NCI-H446 (cell line): ENCODE data around the gene FNDC3B.

Source experiments
- DNase-seq, 2 experiments: peaks; one replicate each; lab custom pipeline; 2025; lab: John Stamatoyannopoulos, UW

Gene FNDC3B

DNA sequence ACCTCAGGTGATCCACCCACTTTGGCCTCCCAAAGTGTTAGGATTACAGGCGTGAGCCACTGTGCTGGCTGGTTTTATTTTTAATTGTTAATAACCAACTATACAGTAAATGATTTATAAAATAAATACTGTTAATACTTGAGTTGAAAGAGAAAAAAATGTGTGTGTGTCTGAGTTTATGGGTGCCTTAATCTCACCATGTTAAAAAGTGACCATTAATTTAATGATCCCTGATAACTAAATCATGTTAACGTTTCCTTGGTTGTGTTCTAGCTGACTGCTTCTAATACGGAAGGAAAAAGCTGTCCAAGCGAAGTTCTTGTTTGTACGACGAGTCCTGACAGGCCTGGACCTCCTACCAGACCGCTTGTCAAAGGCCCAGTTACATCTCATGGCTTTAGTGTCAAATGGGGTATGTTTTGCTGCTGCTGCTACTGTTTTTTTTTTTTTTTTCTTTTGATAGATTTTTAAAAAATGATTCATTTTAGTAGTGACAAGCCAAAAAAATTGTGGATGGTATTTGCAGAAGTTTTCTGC is 295.4 kb downstream of the FNDC3B start:
- peak in 1 of 2 experiments; percentile 42 for DNase-seq

DNA sequence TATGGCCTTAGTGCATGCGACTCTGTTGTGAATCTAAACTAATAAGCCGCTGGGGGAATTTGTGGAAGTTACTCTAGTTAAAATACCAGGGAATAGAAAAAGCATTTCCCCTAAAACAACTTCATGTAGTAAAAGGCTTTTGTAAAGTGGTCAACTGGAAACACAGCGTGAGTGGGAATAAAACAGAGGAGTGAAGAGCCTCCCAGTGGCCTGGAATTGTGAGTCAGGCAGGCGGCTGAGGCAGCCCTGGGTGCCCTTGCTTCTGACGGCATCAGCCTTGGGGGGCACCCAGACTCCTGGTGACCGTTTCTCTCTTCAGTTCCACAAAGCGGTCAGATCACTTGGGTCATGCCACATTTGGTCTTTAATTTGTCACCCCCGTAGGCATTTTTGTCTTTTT is 300.5 kb downstream of the FNDC3B start:
- no peak for DNase-seq

DNA sequence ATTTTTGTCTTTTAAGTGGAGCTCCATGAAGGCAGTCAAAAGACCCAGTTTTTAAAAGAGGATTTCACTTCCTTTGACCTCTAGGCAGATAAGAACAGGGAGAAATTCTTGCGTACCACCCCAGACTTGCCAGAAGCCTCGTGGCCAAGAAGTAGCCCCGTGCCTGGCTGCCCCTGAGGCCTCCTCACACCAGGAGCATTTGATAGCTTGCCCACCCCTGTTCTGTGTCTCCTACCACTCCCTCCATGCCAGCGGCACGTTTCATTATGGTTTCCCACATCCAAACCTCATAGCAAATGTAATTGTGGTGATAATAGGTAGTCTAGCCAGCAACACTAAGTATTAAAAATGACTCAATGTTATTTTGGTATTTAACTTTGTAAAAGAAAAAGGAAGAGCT is 301.2 kb downstream of the FNDC3B start:
- no peak for DNase-seq

DNA sequence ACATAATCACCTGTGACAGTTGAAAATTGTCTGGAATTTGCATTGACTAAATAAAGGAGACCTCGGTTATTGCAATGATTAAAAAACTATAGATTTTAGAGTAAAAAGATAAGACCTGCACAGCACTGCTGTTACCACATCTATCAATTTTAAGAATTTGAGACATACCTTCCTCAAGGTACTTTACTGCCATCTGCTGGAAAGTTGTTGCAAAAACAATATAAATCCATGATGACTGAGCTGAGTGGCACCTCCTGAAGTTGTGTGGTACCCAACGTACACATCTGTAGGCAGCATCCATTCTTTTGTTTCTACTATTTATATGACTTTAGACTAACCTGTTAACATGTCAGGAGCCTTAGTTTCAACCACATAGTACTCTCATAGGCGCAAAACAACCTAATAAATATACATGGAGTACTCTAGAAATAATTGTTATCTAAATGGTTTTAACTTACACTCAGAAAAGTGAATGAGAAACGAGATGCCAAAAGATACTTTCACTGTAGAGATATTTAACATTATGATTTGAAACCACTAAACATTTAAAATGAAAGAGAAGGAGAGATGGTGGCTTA is 302.2 kb downstream of the FNDC3B start:
- peak; percentile 46 to 78 for DNase-seq

DNA sequence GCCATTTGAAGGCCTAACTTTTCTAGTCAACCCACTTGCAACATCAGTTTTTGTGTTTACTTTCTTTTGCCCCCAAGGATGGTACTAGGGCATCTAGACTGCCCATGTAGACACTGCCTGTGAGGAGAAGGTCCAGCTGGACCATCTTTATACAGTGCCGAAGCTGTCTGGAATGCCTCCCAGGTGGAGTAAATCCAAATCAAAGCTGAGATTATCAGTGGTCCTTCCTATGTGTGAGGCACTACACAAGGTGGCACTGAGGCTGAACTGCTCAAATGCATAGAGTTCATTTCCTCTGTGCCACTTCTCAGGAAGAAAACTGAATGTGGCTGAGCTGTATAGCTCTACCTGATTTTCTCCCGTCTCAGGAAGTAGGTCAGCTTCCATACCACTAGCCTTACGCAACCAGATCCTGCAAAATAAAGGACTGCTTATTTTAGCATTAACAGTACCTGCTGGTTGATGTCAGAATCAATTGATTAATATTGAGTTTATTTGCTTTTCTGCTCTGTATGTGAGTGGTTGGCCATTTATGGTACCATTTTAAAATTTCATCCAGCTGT is 302.8 kb downstream of the FNDC3B start:
- DNase-seq, result no peak

DNA sequence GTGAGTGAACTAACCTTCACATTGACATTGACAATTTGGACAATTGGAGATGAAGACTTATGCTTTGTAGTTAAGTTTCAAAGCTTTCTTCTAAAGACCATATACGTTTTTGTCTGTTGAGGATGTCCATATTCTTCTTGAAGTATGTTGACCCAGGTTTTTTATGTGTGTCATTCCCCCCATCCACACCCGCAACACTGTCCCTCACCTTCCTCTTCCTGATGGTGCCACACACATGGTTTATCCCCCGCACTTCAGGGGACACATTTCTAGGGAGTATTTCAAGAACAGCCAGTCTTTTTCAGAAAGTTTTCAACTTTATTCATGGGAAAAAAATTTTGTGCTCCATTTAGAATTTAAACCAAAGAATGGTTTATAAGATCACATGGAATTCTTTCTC is 303.7 kb downstream of the FNDC3B start:
- no peak for DNase-seq

DNA sequence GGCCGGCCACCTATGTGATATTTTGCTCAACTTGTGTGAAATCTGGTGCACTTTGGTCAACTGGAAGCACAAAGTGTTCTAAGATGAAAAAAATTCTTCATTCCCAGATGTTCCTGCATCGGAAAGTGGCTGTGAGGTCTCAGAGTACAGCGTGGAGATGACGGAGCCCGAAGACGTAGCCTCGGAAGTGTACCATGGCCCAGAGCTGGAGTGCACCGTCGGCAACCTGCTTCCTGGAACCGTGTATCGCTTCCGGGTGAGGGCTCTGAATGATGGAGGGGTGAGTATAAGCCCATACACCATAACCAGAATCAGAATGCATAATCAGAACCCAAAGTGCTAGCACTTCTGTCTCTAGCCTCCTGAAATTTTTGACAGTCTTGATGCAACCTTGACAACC is 304.6 kb downstream of the FNDC3B start:
- no peak for DNase-seq

DNA sequence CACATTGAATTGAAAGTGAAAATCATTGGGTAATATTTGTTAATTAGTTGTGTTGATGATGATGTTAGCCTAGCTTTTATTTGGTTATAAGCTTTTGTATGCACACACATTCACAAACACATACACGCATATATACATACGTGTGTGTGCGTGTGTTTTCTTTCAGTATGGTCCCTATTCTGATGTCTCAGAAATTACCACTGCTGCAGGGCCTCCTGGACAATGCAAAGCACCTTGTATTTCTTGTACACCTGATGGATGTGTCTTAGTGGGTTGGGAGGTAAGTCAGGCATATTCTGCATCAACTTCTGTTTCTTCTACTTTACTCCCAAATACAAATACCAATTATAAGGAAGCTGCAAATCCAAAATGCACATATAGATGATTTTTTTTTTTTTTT is 306.8 kb downstream of the FNDC3B start:
- no peak for DNase-seq

DNA sequence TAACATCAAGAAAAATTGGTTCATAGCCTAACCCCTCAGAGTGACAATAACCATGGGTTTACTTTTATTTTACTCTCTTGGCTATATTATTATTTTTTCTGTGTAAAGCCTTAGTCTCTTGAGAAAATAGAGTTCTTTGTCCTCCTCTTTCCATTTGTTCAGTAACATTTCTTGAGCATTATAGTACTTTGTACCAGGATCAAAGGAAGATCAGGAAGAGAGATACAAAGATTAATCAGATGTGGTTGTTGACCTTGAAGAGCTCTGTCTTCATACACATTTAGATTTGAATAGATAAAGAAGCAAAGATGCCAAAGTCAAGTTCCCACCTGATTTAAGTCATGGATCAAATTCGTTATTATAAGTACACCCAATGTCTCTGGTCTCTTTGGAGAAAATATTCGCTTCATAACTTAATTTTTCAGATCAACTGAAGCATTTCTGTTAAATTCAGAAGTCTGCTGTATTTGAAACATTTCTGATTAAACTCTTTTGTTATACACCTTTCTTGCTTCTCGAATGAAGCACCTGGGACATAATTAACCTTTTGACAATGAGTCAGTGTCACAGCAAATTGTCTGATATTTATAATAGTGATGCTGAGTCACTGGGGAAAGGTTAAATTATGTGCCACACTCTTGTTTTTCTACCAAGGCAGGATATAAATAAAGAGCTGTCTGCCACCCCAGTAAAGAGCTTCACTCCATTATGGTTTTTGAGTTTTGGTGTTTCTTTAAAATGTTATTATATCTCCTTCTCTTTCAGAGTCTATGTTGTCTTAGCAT is 308.7 kb downstream of the FNDC3B start:
- no peak for DNase-seq

DNA sequence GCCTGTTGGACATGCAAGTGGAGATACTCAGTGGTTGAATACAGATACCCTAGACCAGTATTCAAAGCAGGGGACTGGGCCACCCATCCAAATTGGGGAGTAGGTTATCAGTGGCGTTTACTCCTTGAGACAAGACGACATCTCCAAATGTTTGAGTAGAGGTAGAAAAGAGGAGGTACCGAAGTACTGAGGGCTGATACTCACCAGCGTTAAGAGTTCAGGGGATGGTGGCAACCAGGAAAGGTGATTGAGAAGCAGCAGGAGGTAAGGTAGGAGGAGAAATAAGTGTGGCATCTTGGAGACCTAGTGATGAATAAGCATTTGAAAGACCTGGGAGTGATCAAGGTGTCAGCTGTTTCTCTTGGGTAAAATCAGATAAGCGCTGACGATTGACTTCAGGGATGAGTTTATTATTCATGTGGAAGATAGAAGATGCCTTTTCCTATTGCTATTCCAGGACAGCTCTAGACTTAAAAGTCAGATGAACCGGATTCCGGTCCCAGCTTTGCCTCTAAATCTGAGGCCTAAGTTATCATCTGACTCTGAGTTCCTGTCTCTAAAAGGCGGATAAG is 312.6 kb downstream of the FNDC3B start:
- DNase-seq, result no peak

DNA sequence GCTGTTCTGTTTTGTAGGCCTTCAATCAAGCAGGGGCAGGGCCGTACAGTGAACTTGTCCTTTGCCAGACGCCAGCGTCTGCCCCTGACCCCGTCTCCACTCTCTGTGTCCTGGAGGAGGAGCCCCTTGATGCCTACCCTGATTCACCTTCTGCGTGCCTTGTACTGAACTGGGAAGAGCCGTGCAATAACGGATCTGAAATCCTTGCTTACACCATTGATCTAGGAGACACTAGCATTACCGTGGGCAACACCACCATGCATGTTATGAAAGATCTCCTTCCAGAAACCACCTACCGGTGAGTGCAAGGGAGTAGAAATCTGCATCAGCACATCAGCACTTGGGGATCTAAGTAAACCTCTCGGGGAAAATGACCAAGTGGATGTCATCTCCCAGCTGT is 313.4 kb downstream of the FNDC3B start:
- DNase-seq, result no peak

DNA sequence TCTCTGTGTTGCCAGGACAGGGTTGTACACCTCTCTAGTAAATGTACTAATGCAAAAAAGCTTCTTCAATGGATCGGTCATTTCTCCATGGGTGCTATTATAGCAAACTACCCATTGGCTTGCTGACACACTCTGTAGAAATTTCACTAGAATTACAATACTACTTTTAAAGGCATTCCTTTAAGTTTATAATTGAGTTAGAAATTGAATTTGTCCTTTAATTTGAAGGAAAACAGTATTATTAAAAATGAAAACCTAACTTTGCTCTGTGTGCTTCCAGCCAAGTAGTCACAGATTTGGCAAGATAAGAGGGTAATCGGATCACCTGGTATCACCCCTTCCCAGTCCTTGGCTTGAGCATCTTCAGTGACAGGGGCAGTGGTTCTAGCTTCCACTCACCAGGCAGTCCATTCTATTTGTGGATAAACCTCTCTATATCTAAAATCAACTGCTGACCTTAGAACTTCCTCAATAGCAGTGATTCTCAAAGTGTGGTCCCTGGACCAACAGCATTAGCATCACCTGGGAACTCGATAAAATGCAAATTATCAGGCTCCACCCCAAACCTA is 315.6 kb downstream of the FNDC3B start:
- no peak for DNase-seq

DNA sequence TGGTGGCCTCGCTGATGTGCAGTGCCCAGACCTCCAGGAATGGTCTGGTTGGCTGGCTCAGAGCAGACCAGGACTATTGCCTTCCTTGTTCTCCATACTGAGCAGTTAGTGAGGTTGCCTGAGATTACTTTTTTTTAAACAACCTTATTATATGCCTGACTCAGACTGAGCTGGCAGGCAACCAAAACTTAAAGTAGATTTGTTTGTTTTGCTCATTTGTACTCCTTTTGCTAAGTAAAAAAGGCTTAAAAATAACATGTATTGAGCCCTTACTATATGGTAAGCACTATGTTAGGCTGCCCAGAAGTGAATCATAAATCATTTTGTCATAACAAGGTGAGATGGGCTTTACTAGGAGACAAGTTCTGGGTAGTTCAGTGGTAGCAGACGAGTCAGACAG is 316.5 kb downstream of the FNDC3B start:
- DNase-seq, result peak in 1 of 2 experiments; percentile 39

DNA sequence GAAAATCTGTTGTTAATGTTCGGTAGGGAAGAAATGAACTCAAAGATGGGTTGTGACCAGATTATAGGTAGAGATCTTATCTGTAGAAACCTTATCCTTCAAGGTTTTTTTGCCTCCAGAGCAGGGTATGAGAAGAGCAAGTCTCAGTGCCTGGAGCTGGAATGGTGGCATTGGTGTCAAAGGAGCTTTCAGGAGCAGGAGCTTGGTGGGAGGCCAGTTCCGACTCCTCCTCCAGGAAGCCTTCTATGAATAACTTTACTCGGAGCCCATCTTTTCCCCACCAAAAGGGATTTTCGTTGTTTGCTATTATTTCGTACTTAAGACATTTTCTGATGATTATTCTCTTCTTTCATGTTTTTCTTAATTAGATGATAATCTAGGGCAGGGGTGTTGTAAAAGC is 317.0 kb downstream of the FNDC3B start:
- DNase-seq, result no peak

DNA sequence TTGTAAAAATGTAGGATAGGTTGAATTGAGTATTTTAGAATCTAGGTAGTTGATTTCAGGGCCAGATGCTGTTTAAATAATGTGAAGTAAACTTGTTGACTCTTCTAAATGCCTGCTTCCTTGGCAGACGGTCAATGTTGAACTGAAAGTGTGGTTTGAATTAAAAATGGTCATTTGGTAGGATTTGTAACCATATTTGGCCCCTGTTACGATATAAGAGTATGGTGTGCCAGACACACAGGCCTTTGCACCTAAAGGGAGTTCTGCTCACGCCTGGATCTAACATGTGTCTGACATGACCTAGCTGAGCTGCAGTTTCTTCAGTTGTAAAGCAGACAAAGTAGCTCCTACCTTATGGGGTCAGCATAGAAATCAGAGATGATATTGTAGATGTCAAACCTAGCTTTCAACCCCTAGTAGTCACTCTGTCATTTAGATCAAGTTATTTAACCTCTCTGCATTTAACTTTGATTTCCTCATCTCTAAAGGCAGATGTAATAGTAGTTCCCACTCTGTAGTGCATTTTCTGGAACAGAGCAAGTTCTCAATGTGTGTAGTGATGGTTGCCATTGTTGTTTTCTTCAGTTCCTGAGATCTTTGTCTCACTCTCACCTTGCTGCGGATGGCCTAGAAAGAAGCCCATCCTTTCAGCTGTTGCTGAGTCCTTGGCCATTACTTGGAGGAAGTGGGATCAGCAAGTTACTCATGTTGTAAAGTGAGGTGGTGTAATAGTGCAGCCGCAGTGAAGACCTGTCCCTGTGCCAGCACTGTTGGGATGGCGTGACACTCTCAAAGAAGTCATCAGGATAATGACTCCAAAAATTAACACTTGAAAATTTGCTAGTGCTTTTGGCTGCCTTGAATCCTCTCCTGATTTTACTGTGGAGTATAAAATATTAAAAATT is 318.7 kb downstream of the FNDC3B start:
- DNase-seq, result peak in 1 of 2 experiments; percentile 52

DNA sequence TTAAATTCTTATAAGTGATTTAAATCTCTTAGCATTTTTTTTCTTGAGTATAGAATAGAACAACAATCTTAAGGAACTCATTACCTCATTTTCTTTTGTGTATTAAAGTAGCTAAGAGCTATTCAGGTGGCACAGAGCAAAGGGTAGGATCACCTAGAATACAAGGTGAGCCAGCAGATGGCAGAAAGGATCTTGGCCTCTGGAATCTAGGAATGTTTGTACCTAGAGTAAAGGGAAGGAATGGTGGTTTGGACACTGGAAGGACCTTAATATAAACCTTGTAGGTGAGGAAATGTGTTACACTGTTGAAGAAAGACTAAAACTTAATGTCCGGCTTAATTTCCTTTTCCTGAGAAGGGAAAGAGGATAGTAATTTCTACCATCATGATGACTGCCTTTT is 319.9 kb downstream of the FNDC3B start:
- no peak for DNase-seq

DNA sequence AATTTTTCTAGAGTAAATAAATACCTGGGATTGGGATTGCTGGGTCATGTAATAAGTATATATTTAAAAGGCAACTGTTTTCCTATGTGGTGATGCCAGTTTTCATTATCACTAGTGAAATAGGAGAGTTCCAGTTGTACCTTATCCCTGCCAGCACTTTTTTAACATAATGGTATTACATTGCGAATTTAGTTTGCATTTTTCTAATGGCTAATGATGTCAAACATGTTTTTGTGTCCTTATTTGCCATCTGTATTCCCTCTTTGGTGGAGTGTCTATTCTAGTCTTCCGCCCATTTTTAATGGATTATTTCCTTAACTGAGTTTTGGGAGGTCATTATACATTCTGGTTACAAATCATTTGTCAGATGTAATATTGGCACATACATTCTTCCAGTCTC is 320.6 kb downstream of the FNDC3B start:
- DNase-seq, result no peak

DNA sequence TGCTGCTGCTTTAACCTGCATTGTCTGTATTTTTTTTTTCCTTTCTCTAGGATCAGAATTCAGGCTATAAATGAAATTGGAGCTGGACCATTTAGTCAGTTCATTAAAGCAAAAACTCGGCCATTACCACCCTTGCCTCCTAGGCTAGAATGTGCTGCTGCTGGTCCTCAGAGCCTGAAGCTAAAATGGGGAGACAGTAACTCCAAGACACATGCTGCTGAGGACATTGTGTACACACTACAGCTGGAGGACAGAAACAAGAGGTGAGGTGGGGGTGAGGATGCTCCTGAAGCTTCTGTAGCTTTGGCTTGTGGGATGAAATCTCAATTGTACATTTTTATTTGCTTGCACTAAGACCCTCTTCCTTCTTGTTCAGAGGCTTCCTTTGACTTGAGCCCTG is 323.2 kb downstream of the FNDC3B start:
- DNase-seq, result no peak

DNA sequence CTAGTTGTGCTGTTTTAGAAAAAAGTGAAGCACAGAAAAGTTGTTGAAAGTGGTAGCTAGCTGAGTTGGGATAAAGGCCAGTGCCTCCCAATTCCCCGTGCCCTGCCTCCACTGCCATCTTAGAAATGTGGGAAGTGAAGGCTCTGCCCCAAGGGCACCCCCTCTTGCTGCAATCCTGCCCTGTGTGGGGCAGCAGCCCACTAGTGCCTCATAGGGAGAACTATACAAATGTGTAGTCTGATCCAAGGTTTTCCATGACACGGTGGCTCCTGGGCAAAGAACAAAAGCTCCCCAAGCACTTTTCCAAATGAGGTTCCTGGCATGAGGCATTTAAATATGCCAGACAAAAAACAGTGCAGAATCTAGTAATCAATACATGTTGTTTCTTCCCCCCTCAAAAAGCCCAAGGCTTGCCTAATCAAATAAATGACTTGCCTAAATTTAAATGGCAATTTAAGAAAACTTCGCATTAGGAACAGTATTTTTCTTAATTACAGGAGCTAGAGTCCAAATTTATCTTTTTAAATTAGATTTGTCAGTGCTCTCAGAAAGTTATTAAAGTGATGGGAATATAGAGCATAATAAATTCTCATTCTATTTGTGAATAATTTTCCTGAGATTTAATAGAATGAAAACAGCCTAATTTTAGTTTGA is 325.1 kb downstream of the FNDC3B start:
- DNase-seq, result no peak

DNA sequence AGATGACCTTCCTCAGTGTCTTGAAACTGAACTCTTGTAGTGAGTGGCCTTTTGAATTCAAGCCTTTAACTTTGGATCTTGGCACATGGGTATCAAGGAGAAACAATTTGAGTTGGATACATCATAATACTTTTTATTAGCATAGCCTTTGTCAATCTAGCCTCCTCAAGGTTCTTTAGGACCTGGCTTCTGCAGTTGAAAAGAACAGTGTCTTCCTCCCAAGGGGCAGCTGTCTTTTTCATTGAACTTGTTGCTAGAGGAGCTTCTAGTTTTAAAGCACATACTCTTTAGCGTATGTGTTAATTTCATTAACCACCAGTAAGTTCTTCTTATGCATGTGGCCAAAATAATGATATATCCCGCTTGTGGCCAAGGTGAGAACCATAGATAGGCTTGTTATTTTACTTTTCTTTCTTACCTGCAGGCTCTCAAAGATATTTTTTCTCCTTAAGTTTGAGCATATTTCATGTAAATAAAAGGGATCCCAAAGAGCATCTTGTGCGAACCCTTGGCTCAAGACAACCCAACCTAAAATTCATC is 325.7 kb downstream of the FNDC3B start:
- DNase-seq, result no peak
